Nephron (organoid): ENCODE measurements around the gene TBCK.

Experiments used
- H3K27ac Mint-ChIP-seq, 3 experiments: 2 replicates each; pipeline ENCODE4 v1.8.0; 2020; ENCODE audit warnings: mixed read lengths in 3 of 3, mild to moderate bottlenecking in 2 of 3, moderate library complexity in 1 of 3
- H3K27me3 Mint-ChIP-seq: 2 replicates; pipeline ENCODE4 v1.8.0; 2021; ENCODE audit warnings: low read depth, mild to moderate bottlenecking, moderate library complexity, mixed read lengths
- H3K36me3 Mint-ChIP-seq: 2 replicates; pipeline ENCODE4 v1.8.0; 2020; ENCODE audit warnings: low read depth, mixed read lengths
- H3K4me1 Mint-ChIP-seq: 2 replicates; pipeline ENCODE4 v1.8.0; 2020; ENCODE audit warnings: mixed read lengths
- H3K4me3 Mint-ChIP-seq, 3 experiments: 2 replicates each; pipeline ENCODE4 v1.8.0; 2020; ENCODE audit warnings: mild to moderate bottlenecking in 3 of 3, mixed read lengths in 3 of 3, moderate library complexity in 2 of 3
- H3K9me3 Mint-ChIP-seq: 2 replicates; pipeline ENCODE4 v1.8.0; 2020; ENCODE audit warnings: mixed read lengths
- CTCF ChIP-seq, 3 experiments: fragments of 200-600 bp; sonication (generic); IDR thresholded peaks; one replicate each; pipeline ENCODE4 v1.5.0; 2021; ENCODE audit warnings: antibody characterized with exemption in 3 of 3; ENCODE audit not compliant: unreplicated experiment in 3 of 3

Gene TBCK

GRCh38 chr4:106289737-106290136 lies 26.3 kb downstream of the TBCK start:
- Mint-ChIP-seq H3K4me3 (no peak overlapping the region), H3K27me3 (no peaks in the 10 kb centered on the region), H3K9me3 (no peaks in the 10 kb centered on the region), H3K4me1 (no peaks in the 10 kb centered on the region), H3K27ac (no peak overlapping the region), H3K36me3 (peaks cover 40% of the 10 kb centered on the region)
- no peak for TF ChIP-seq CTCF (IDR thresholded peaks at IDR 0.05; ENCODE audit: unreplicated experiment in 3 of 3)

- no peak overlapping the region for H3K4me3 Mint-ChIP-seq
- peaks cover 5% of the 10 kb centered on the region for H3K4me1 Mint-ChIP-seq
- no peak for TF ChIP-seq CTCF (IDR thresholded peaks at IDR 0.05; ENCODE audit: unreplicated experiment in 3 of 3)
- no peaks in the 10 kb centered on the region for H3K27me3 Mint-ChIP-seq
- H3K27ac Mint-ChIP-seq = peak overlapping the region in 1 of 3 experiments; percentile 87
- H3K36me3 Mint-ChIP-seq = peaks cover 46% of the 10 kb centered on the region
- peaks cover 2% of the 10 kb centered on the region for H3K9me3 Mint-ChIP-seq
These were observed 28.5 kb downstream of the TBCK start for GRCh38 chr4:106287353-106287969.

- TF ChIP-seq CTCF (IDR thresholded peaks at IDR 0.05; ENCODE audit: unreplicated experiment in 3 of 3) = no peak
- Mint-ChIP-seq H3K4me1 (peaks cover 5% of the 10 kb centered on the region), H3K27me3 (no peaks in the 10 kb centered on the region), H3K36me3 (peaks cover 53% of the 10 kb centered on the region), H3K9me3 (peaks cover 4% of the 10 kb centered on the region), H3K4me3 (no peak overlapping the region), H3K27ac (peak overlapping the region in 1 of 3 experiments; percentile 66)
These were observed 29.4 kb downstream of the TBCK start for GRCh38 chr4:106286611-106287010.

GRCh38 chr4:106284227-106284626 lies 31.8 kb downstream of the TBCK start:
- peaks cover 5% of the 10 kb centered on the region for H3K4me1 Mint-ChIP-seq
- no peak for TF ChIP-seq CTCF (IDR thresholded peaks at IDR 0.05; ENCODE audit: unreplicated experiment in 3 of 3)
- peaks cover 46% of the 10 kb centered on the region for H3K36me3 Mint-ChIP-seq
- peaks cover 4% of the 10 kb centered on the region for H3K9me3 Mint-ChIP-seq
- no peaks in the 10 kb centered on the region for H3K27me3 Mint-ChIP-seq
- H3K27ac Mint-ChIP-seq = peak overlapping the region in 1 of 3 experiments; percentile 2
- H3K4me3 Mint-ChIP-seq = no peak overlapping the region

GRCh38 chr4:106277140-106277675 lies 38.8 kb downstream of the TBCK start:
- TF ChIP-seq CTCF (IDR thresholded peaks at IDR 0.05; ENCODE audit: unreplicated experiment in 3 of 3) = no peak
- Mint-ChIP-seq H3K27ac (no peak overlapping the region), H3K27me3 (no peaks in the 10 kb centered on the region)

GRCh38 chr4:106273831-106274230 lies 42.2 kb downstream of the TBCK start:
- no peak overlapping the region for H3K27ac Mint-ChIP-seq
- H3K4me3 Mint-ChIP-seq = no peak overlapping the region
- no peak for TF ChIP-seq CTCF (IDR thresholded peaks at IDR 0.05; ENCODE audit: unreplicated experiment in 3 of 3)
- H3K27me3 Mint-ChIP-seq = no peaks in the 10 kb centered on the region
- H3K36me3 Mint-ChIP-seq = peaks cover 21% of the 10 kb centered on the region
- no peaks in the 10 kb centered on the region for H3K9me3 Mint-ChIP-seq
- peaks cover 3% of the 10 kb centered on the region for H3K4me1 Mint-ChIP-seq

More at GRCh38 chr4:106277140-106277675, 38.8 kb downstream of the TBCK start:
- H3K4me1 Mint-ChIP-seq = no peaks in the 10 kb centered on the region
- H3K4me3 Mint-ChIP-seq = no peak overlapping the region
- no peaks in the 10 kb centered on the region for H3K9me3 Mint-ChIP-seq
- peaks cover 29% of the 10 kb centered on the region for H3K36me3 Mint-ChIP-seq
